Left lung (tissue), 10 donors: ENCODE data around the gene PRKCD. TPM values are rescaled to one million over a fixed set of nuclear protein-coding genes. Genes with fewer than 3 reads are reported as not detected.

Source experiments
- ATAC-seq: fragments of 200-7000 bp; cut with Tn5 transposase; one replicate; pipeline ENCODE4 v1.9.1; 2020; ENCODE audit warnings: moderate library complexity
- DNase-seq, 4 donors: peaks; one replicate each; pipeline ENCODE4 v3.0.0-alpha.2; 2013 to 2020
- H3K27ac ChIP-seq, 2 donors: fragments of 200-600 bp; sonication (generic) in 1 of 2; one replicate each; pipeline versions ENCODE4 v1.5.0 to v1.8.0; 2020 to 2021
- H3K27me3 ChIP-seq, 2 donors: fragments of 200-600 bp; sonication (generic) in 1 of 2; one replicate each; pipeline versions ENCODE4 v1.5.0 to v1.8.0; 2020 to 2021
- H3K36me3 ChIP-seq, 2 donors: fragments of 200-600 bp; sonication (generic) in 1 of 2; one replicate each; pipeline versions ENCODE4 v1.5.0 to v1.8.0; 2020 to 2021
- H3K4me1 ChIP-seq, 2 donors: fragments of 200-600 bp; one replicate each; pipeline ENCODE4 v1.8.0; 2021
- H3K4me3 ChIP-seq, 2 donors: fragments of 200-600 bp; sonication (generic) in 1 of 2; one replicate each; pipeline versions ENCODE4 v1.5.0 to v1.8.0; 2020 to 2021; ENCODE audit warnings: mild to moderate bottlenecking in 1 of 2
- H3K9me3 ChIP-seq, 2 donors: fragments of 200-600 bp; sonication (generic) in 1 of 2; one replicate each; pipeline versions ENCODE4 v1.5.0 to v1.8.0; 2020 to 2021
- intact Hi-C, 2 donors: fragments of 100-400 bp; cut with DNase I; formaldehyde crosslinking; loops; one replicate each; pipeline versions ENCODE4 v1.11.2 to v1.14.2; 2022
- polyA plus RNA-seq, 6 donors: library from polyadenylated mRNA; unstranded; fragments of 120-200 nt; gene quantifications; one replicate each; pipeline ENCODE4 v1.2.1, GENCODE V29; 2013; ENCODE audit not compliant: insufficient read length in 6 of 6
- total RNA-seq, 2 donors: library from RNA; stranded (reverse); fragmentation: NEBNext Ultra II Directional; extraction: Animal tissue kit (Norgen Biotek cat#: 25700); gene quantifications; one replicate each; pipeline ENCODE4 v1.2.1, GENCODE V29; 2021
- TF ChIP-seq, protein P1 (sequence below), 2 donors: fragments of 200-600 bp; sonication (generic) in 1 of 2; IDR thresholded peaks; one replicate each; pipeline versions ENCODE4 v1.5.0 to v1.8.0; 2021; ENCODE audit warnings: antibody characterized with exemption in 2 of 2
- donor health status: DM: no; HTN: yes; CAD: no.
- donor health status: DM: no; HTN: no; CAD: no.

The PRKCD gene
- total and polyA plus RNA-seq, 8 donors: 45.5 to 73.7 (median 53.0) TPM

DNA sequence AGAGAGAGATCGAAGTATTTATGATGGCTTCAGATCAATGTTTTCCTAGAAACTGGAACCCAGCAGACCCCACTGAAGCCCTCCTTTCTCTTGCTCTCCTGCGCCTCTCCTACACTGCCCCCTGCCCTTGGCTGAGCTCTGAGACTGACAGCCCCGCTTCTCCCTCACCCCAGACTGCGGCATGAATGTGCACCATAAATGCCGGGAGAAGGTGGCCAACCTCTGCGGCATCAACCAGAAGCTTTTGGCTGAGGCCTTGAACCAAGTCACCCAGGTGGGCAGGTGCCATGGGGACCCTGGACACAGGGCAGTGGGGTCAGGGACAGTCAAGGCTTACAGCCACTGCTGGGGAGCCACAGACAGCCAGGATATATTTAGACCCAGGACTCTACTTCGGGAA, 23.7 kb downstream of the PRKCD start:
- TF ChIP-seq, protein P1, sequence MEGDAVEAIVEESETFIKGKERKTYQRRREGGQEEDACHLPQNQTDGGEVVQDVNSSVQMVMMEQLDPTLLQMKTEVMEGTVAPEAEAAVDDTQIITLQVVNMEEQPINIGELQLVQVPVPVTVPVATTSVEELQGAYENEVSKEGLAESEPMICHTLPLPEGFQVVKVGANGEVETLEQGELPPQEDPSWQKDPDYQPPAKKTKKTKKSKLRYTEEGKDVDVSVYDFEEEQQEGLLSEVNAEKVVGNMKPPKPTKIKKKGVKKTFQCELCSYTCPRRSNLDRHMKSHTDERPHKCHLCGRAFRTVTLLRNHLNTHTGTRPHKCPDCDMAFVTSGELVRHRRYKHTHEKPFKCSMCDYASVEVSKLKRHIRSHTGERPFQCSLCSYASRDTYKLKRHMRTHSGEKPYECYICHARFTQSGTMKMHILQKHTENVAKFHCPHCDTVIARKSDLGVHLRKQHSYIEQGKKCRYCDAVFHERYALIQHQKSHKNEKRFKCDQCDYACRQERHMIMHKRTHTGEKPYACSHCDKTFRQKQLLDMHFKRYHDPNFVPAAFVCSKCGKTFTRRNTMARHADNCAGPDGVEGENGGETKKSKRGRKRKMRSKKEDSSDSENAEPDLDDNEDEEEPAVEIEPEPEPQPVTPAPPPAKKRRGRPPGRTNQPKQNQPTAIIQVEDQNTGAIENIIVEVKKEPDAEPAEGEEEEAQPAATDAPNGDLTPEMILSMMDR (IDR thresholded peaks at IDR 0.05): no peak

GRCh38 chr3:53185761-53186465, 24.9 kb downstream of the PRKCD start:
- TF ChIP-seq, protein P1 (IDR thresholded peaks at IDR 0.05): no peak
- Histone ChIP-seq H3K27ac (no peak overlapping the region), H3K4me1 (peaks cover 0 to 4% of the 10 kb centered on the region in 2 donors), H3K9me3 (no peaks in the 10 kb centered on the region), H3K36me3 (peaks cover 0 to 100% of the 10 kb centered on the region in 2 donors), H3K27me3 (no peaks in the 10 kb centered on the region), H3K4me3 (no peak overlapping the region)
- ATAC-seq: no peak
- DNase-seq: no peak
- intact Hi-C loops: no loop called here

More for the DNA sequence above, 23.7 kb downstream of the PRKCD start:
- Histone ChIP-seq H3K27me3 (no peaks in the 10 kb centered on the region), H3K9me3 (no peaks in the 10 kb centered on the region), H3K4me3 (no peak overlapping the region), H3K4me1 (peaks cover 0 to 16% of the 10 kb centered on the region in 2 donors), H3K27ac (no peak overlapping the region), H3K36me3 (peaks cover 0 to 100% of the 10 kb centered on the region in 2 donors)
- ATAC-seq (no peak), DNase-seq (no peak)
- intact Hi-C loops: no loop called here

DNA sequence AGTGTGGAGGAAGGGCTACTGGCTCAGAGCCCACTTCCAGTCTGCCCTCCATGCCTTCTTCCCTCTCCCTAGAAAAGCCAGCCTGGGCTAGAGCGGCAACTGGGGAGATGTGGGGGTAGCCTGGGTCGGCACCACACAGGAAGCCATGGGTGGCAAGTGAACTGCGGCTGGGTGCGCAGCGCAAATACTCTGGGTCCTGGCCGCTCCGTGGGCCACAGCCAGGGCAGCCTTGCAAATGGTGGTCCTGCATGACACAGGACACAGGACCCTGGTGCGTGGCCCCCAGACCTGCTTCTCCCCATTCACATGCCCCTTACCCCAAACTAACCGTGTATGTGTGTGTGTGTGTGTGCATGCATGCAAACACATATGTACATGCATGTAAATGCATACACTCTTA, 25.7 kb downstream of the PRKCD start:
- no peaks in the 10 kb centered on the region for H3K9me3 ChIP-seq
- TF ChIP-seq, protein P1 (IDR thresholded peaks at IDR 0.05): no peak
- no peaks in the 10 kb centered on the region for H3K27me3 ChIP-seq
- no peak overlapping the region for H3K27ac ChIP-seq
- H3K4me3 ChIP-seq: no peak overlapping the region
- ATAC-seq (no peak), DNase-seq (no peak)
- intact Hi-C loops: no loop called here
- H3K4me1 ChIP-seq: no peaks in the 10 kb centered on the region
- H3K36me3 ChIP-seq: peaks cover 0 to 100% of the 10 kb centered on the region in 2 donors

GRCh38 chr3:53187430-53187829, 26.4 kb downstream of the PRKCD start:
- Histone ChIP-seq H3K4me1 (peaks cover 0 to 6% of the 10 kb centered on the region in 2 donors), H3K9me3 (no peaks in the 10 kb centered on the region), H3K36me3 (peaks cover 0 to 100% of the 10 kb centered on the region in 2 donors), H3K27ac (no peak overlapping the region), H3K27me3 (no peaks in the 10 kb centered on the region), H3K4me3 (no peak overlapping the region)
- TF ChIP-seq, protein P1 (IDR thresholded peaks at IDR 0.05): no peak
- intact Hi-C loops: no loop called here
- ATAC-seq (no peak), DNase-seq (no peak)

DNA sequence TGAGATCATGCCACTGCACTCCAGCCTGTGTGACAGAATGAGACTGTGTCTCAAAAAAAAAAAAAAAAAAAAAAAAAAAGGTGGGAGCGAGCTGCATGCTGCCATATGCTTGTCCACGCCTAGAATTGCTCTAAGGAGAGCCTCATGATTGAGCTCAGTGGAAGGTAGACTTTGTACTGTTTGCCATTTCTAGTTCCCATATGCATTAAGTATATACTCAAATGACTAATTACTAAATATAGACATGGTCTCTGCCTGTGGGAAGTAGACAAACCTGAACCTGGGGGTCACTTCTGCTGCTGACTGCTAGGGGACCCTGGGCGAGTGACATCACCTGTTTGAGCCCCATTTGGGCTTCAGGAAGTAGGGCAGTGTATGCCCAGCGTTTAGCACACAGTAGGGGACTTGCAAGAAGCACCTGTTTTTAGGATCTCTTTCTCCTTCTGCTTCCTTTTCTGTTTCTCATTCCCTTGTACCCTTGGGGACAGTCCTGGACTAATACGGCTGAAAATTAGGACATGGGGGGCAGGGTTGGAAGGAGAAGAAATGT, 27.2 kb downstream of the PRKCD start:
- no peaks in the 10 kb centered on the region for H3K9me3 ChIP-seq
- no peak overlapping the region for H3K4me3 ChIP-seq
- ATAC-seq: no peak
- peaks cover 0 to 6% of the 10 kb centered on the region in 2 donors for H3K4me1 ChIP-seq
- no peak for DNase-seq
- intact Hi-C loops: no loop called here
- TF ChIP-seq, protein P1 (IDR thresholded peaks at IDR 0.05): no peak
- H3K27ac ChIP-seq: no peak overlapping the region
- H3K27me3 ChIP-seq: no peaks in the 10 kb centered on the region
- peaks cover 0 to 100% of the 10 kb centered on the region in 2 donors for H3K36me3 ChIP-seq
